ENCODE data around the gene MCM7.

MCM7 gene

DNA sequence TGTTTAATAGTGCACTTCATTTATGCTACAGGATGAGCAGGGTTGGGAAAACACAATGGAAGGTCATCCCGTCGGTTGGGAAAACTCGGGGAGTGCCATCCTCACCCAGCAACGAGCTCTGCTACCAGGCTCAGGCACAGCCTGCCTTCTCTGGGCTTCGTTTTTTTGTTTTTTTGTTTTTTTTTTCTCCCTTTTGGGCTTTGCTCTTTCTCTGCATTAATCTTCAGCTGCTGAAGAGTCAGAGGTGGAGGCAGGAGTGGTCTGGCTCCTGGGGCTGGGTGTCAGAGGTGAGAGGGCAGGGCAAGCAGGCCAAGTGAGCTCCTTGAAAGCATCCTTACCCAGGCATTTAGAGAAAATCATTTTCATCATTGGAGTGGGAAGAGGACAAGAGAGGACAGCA is 31.2 kb downstream of the MCM7 start:
- Histone ChIP-seq H3K9ac (ENCODE audit: low read depth, low read length, poor library complexity) (no peak overlapping the region), H3K4me3 (ENCODE audit: low read length in 2 of 2) (no peak overlapping the region), H3K4me1 (ENCODE audit: control insufficient read depth in 2 of 2, insufficient read depth in 1 of 2, low read depth in 1 of 2, low read length in 2 of 2) (no peaks in the 10 kb centered on the region), H2BK5ac (ENCODE audit: low read length) (no peak overlapping the region), H2AK5ac (ENCODE audit: low read depth, low read length) (no peak overlapping the region), H3K4me2 (ENCODE audit: insufficient read depth, low read length, poor library complexity, severe bottlenecking) (no peak overlapping the region), H2BK120ac (ENCODE audit: low read depth, low read length) (no peak overlapping the region), H3K9me3 (replicated peaks in 1 of 2; ENCODE audit: control insufficient read depth in 2 of 2, insufficient read depth in 1 of 2, low read depth in 1 of 2, low read length in 2 of 2) (peaks cover 53 to 60% of the 10 kb centered on the region in 2 donors), H3K14ac (ENCODE audit: low read length) (no peak overlapping the region), H2BK12ac (ENCODE audit: low read length) (no peak overlapping the region), H4K91ac (ENCODE audit: low read depth, low read length, poor library complexity) (no peak overlapping the region), H3K27ac (replicated peaks; ENCODE audit: low read length) (no peak overlapping the region), H3K23ac (ENCODE audit: low read depth, low read length, poor library complexity) (no peak overlapping the region), H2BK15ac (ENCODE audit: low read length) (no peak overlapping the region), H2AFZ (ENCODE audit: low read length) (no peak overlapping the region), H3K79me1 (ENCODE audit: low read depth, low read length) (no peaks in the 10 kb centered on the region), H3K4ac (ENCODE audit: low read length) (no peak overlapping the region), H3K36me3 (replicated peaks in 1 of 2; ENCODE audit: control insufficient read depth in 2 of 2, insufficient read depth in 2 of 2, low read length in 2 of 2) (peaks cover 63 to 86% of the 10 kb centered on the region in 2 donors), H4K8ac (ENCODE audit: low read depth, low read length) (no peak overlapping the region), H3K18ac (ENCODE audit: low read length) (no peak overlapping the region), H3K27me3 (ENCODE audit: control insufficient read depth in 3 of 3, insufficient read depth in 3 of 3, low read depth in 1 of 3, low read length in 3 of 3) (no peaks in the 10 kb centered on the region)
- DNase-seq (ENCODE audit: low spot score), result no peak
- no CpG with 5 or more reads among the region's 5 CpGs for WGBS, 2 donors (ENCODE audit: extremely low coverage in 2 of 2, insufficient read length in 2 of 2, insufficient replicate concordance in 1 of 2)

DNA sequence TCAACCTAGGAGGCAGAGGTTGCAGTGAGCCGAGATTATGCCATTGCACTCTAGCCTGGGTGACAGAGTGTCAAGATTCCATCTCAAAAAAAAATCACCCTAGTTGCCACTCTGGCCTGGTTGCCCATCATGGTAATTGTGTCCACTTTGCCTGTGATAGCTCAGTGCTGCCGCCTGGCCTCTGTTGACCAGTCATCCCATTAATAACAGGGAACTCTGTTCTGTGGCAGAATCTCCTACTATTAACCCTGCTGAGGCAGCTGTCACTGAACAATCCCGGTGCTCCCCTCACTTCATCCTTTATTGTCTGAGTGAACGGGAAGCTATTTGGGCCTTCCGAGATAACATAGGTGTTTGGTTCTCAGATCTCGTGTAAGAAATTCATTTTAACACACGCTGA is 34.2 kb downstream of the MCM7 start:
- Histone ChIP-seq H3K18ac (ENCODE audit: low read length) (no peak overlapping the region), H3K23ac (ENCODE audit: low read depth, low read length, poor library complexity) (no peak overlapping the region), H3K27me3 (ENCODE audit: control insufficient read depth in 3 of 3, insufficient read depth in 3 of 3, low read depth in 1 of 3, low read length in 3 of 3) (no peaks in the 10 kb centered on the region), H3K36me3 (replicated peaks in 1 of 2; ENCODE audit: control insufficient read depth in 2 of 2, insufficient read depth in 2 of 2, low read length in 2 of 2) (peaks cover 51 to 84% of the 10 kb centered on the region in 2 donors), H2BK120ac (ENCODE audit: low read depth, low read length) (no peak overlapping the region), H3K14ac (ENCODE audit: low read length) (no peak overlapping the region), H2BK12ac (ENCODE audit: low read length) (no peak overlapping the region), H2BK5ac (ENCODE audit: low read length) (no peak overlapping the region), H3K27ac (replicated peaks; ENCODE audit: low read length) (no peak overlapping the region), H2BK15ac (ENCODE audit: low read length) (no peak overlapping the region), H3K4ac (ENCODE audit: low read length) (no peak overlapping the region), H2AFZ (ENCODE audit: low read length) (no peak overlapping the region), H3K79me1 (ENCODE audit: low read depth, low read length) (no peaks in the 10 kb centered on the region), H3K4me2 (ENCODE audit: insufficient read depth, low read length, poor library complexity, severe bottlenecking) (no peak overlapping the region), H3K9me3 (replicated peaks in 1 of 2; ENCODE audit: control insufficient read depth in 2 of 2, insufficient read depth in 1 of 2, low read depth in 1 of 2, low read length in 2 of 2) (peaks cover 30 to 33% of the 10 kb centered on the region in 2 donors), H2AK5ac (ENCODE audit: low read depth, low read length) (no peak overlapping the region), H3K4me1 (ENCODE audit: control insufficient read depth in 2 of 2, insufficient read depth in 1 of 2, low read depth in 1 of 2, low read length in 2 of 2) (no peaks in the 10 kb centered on the region), H4K8ac (ENCODE audit: low read depth, low read length) (no peak overlapping the region), H3K4me3 (ENCODE audit: low read length in 2 of 2) (no peak overlapping the region), H3K9ac (ENCODE audit: low read depth, low read length, poor library complexity) (no peak overlapping the region), H4K91ac (ENCODE audit: low read depth, low read length, poor library complexity) (no peak overlapping the region)
- WGBS, 2 donors (ENCODE audit: extremely low coverage in 2 of 2, insufficient read length in 2 of 2, insufficient replicate concordance in 1 of 2), result no CpG with 5 or more reads among the region's 7 CpGs
- DNase-seq (ENCODE audit: low spot score), result no peak

DNA sequence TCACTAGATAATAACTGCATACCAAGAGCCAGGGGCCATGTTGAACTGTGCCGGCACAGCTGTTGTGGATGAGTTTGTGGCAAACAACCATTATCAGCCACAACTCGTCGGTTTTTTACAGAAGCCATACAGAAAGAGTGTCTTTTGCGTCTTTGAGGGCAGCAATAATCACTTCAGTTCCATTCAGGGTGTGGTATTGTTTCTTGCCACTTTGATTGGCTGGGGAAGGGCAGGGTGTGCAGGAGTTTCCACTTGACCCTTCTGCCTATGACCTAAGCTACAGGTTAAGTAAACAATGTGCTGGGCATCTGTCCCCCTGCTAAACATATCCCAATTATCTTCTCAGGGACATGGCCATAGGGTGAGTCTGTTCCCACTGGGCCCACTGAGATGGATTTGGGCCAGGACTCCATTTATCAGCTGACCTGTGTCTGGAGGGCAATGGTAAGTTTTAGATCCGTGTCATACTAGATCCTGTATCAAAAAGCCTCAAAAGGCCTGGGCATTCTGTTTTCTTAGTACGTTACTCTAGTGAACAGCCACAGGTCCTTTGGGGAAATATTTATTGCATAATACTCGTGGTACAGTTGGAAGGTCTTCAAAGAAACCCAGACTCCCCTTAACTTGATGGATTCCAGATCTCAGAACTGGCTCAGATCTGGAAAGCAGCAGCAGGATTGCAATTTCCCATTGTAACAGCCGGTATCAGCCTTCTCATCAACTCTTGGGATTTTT is 35.6 kb downstream of the MCM7 start:
- Histone ChIP-seq H3K79me1 (ENCODE audit: low read depth, low read length) (no peaks in the 10 kb centered on the region), H3K9me3 (replicated peaks in 1 of 2; ENCODE audit: control insufficient read depth in 2 of 2, insufficient read depth in 1 of 2, low read depth in 1 of 2, low read length in 2 of 2) (peaks cover 17 to 20% of the 10 kb centered on the region in 2 donors), H2BK12ac (ENCODE audit: low read length) (no peak overlapping the region), H2BK15ac (ENCODE audit: low read length) (no peak overlapping the region), H3K4me3 (ENCODE audit: low read length in 2 of 2) (no peak overlapping the region), H3K23ac (ENCODE audit: low read depth, low read length, poor library complexity) (no peak overlapping the region), H2BK120ac (ENCODE audit: low read depth, low read length) (no peak overlapping the region), H3K14ac (ENCODE audit: low read length) (no peak overlapping the region), H3K4me2 (ENCODE audit: insufficient read depth, low read length, poor library complexity, severe bottlenecking) (no peak overlapping the region), H2BK5ac (ENCODE audit: low read length) (no peak overlapping the region), H4K91ac (ENCODE audit: low read depth, low read length, poor library complexity) (no peak overlapping the region), H3K36me3 (replicated peaks in 1 of 2; ENCODE audit: control insufficient read depth in 2 of 2, insufficient read depth in 2 of 2, low read length in 2 of 2) (peaks cover 43 to 84% of the 10 kb centered on the region in 2 donors), H2AK5ac (ENCODE audit: low read depth, low read length) (no peak overlapping the region), H3K27ac (replicated peaks; ENCODE audit: low read length) (no peak overlapping the region), H3K4ac (ENCODE audit: low read length) (no peak overlapping the region), H3K9ac (ENCODE audit: low read depth, low read length, poor library complexity) (no peak overlapping the region), H3K27me3 (ENCODE audit: control insufficient read depth in 3 of 3, insufficient read depth in 3 of 3, low read depth in 1 of 3, low read length in 3 of 3) (no peaks in the 10 kb centered on the region), H2AFZ (ENCODE audit: low read length) (no peak overlapping the region), H4K8ac (ENCODE audit: low read depth, low read length) (no peak overlapping the region), H3K4me1 (ENCODE audit: control insufficient read depth in 2 of 2, insufficient read depth in 1 of 2, low read depth in 1 of 2, low read length in 2 of 2) (no peaks in the 10 kb centered on the region), H3K18ac (ENCODE audit: low read length) (no peak overlapping the region)
- WGBS, 2 donors (ENCODE audit: extremely low coverage in 2 of 2, insufficient read length in 2 of 2, insufficient replicate concordance in 1 of 2), result no CpG with 5 or more reads among the region's 8 CpGs
- DNase-seq (ENCODE audit: low spot score), result no peak

DNA sequence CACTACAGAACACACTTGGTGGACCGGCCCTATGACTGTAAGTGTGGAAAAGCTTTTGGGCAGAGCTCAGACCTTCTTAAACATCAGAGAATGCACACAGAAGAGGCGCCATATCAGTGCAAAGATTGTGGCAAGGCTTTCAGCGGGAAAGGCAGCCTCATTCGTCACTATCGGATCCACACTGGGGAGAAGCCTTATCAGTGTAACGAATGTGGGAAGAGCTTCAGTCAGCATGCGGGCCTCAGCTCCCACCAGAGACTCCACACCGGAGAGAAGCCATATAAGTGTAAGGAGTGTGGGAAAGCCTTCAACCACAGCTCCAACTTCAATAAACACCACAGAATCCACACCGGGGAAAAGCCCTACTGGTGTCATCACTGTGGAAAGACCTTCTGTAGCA is 37.0 kb downstream of the MCM7 start:
- no CpG with 5 or more reads among the region's 9 CpGs for WGBS, 2 donors (ENCODE audit: extremely low coverage in 2 of 2, insufficient read length in 2 of 2, insufficient replicate concordance in 1 of 2)

More for the DNA sequence above, 37.0 kb downstream of the MCM7 start:
- Histone ChIP-seq H2BK15ac (ENCODE audit: low read length) (no peak overlapping the region), H3K14ac (ENCODE audit: low read length) (no peak overlapping the region), H4K91ac (ENCODE audit: low read depth, low read length, poor library complexity) (no peak overlapping the region), H2AK5ac (ENCODE audit: low read depth, low read length) (no peak overlapping the region), H3K23ac (ENCODE audit: low read depth, low read length, poor library complexity) (no peak overlapping the region), H3K4ac (ENCODE audit: low read length) (no peak overlapping the region), H3K9me3 (replicated peaks in 1 of 2; ENCODE audit: control insufficient read depth in 2 of 2, insufficient read depth in 1 of 2, low read depth in 1 of 2, low read length in 2 of 2) (peaks cover 2 to 9% of the 10 kb centered on the region in 2 donors), H2BK120ac (ENCODE audit: low read depth, low read length) (no peak overlapping the region), H3K27me3 (ENCODE audit: control insufficient read depth in 3 of 3, insufficient read depth in 3 of 3, low read depth in 1 of 3, low read length in 3 of 3) (no peaks in the 10 kb centered on the region), H4K8ac (ENCODE audit: low read depth, low read length) (no peak overlapping the region), H3K18ac (ENCODE audit: low read length) (no peak overlapping the region), H3K4me3 (ENCODE audit: low read length in 2 of 2) (no peak overlapping the region), H3K9ac (ENCODE audit: low read depth, low read length, poor library complexity) (no peak overlapping the region), H2AFZ (ENCODE audit: low read length) (no peak overlapping the region), H3K36me3 (replicated peaks in 1 of 2; ENCODE audit: control insufficient read depth in 2 of 2, insufficient read depth in 2 of 2, low read length in 2 of 2) (peaks cover 35 to 81% of the 10 kb centered on the region in 2 donors), H2BK5ac (ENCODE audit: low read length) (no peak overlapping the region), H3K4me1 (ENCODE audit: control insufficient read depth in 2 of 2, insufficient read depth in 1 of 2, low read depth in 1 of 2, low read length in 2 of 2) (no peaks in the 10 kb centered on the region), H3K4me2 (ENCODE audit: insufficient read depth, low read length, poor library complexity, severe bottlenecking) (no peak overlapping the region), H2BK12ac (ENCODE audit: low read length) (no peak overlapping the region), H3K27ac (replicated peaks; ENCODE audit: low read length) (no peak overlapping the region), H3K79me1 (ENCODE audit: low read depth, low read length) (no peaks in the 10 kb centered on the region)
- no peak for DNase-seq (ENCODE audit: low spot score)

All from neuronal stem cell (in vitro differentiated cells).